Smooth muscle cell (in vitro differentiated cells): ENCODE results near the gene FBXW12. TPM values are rescaled to one million over a fixed set of nuclear protein-coding genes. Genes with fewer than 3 reads are reported as not detected.
"Not testable (repeated sequence)": the region's sequence is repeated elsewhere in the genome, so short reads cannot be mapped to it uniquely, and the experiment has no call there.

ENCODE experiments used
- DNase-seq: peaks from one replicate; lab custom pipeline; 2025; ENCODE audit not compliant: unreplicated experiment; lab: John Stamatoyannopoulos, UW
- H2AFZ ChIP-seq: fragments of 200-600 bp; sonication (generic); 2 replicates; pipeline ENCODE4 v1.6.0; 2016; ENCODE audit warnings: antibody characterized with exemption, low read depth, mild to moderate bottlenecking
- H3F3A ChIP-seq: fragments of 200-600 bp; sonication (generic); 2 replicates; pipeline ENCODE4 v1.6.0; 2017; ENCODE audit warnings: antibody characterized with exemption, low read depth
- H3K27ac ChIP-seq: fragments of 200-600 bp; sonication (generic); 2 replicates; pipeline ENCODE4 v1.5.1; 2016; ENCODE audit warnings: low read depth, mild to moderate bottlenecking
- H3K27me3 ChIP-seq: fragments of 200-600 bp; sonication (generic); 2 replicates; pipeline ENCODE4 v1.6.1; 2016; ENCODE audit warnings: low read depth, mild to moderate bottlenecking
- H3K36me3 ChIP-seq: fragments of 200-600 bp; sonication (generic); 2 replicates; pipeline ENCODE4 v1.5.1; 2016; ENCODE audit warnings: low read depth
- H3K4me1 ChIP-seq: fragments of 200-600 bp; sonication (generic); 2 replicates; pipeline ENCODE4 v1.5.1; 2016; ENCODE audit warnings: low read depth
- H3K4me2 ChIP-seq: fragments of 200-600 bp; sonication (generic); 2 replicates; pipeline ENCODE4 v1.6.0; 2016; ENCODE audit warnings: mild to moderate bottlenecking
- H3K4me3 ChIP-seq: fragments of 200-600 bp; sonication (generic); 2 replicates; pipeline ENCODE4 v1.5.1; 2016; ENCODE audit warnings: mild to moderate bottlenecking
- H3K79me2 ChIP-seq: fragments of 200-600 bp; sonication (generic); 2 replicates; pipeline ENCODE4 v1.6.0; 2016; ENCODE audit warnings: low read depth, mild to moderate bottlenecking
- H3K9ac ChIP-seq: fragments of 200-600 bp; sonication (generic); 2 replicates; pipeline ENCODE4 v1.6.0; 2016; ENCODE audit warnings: low read depth
- H3K9me3 ChIP-seq: fragments of 200-600 bp; sonication (generic); replicated peaks from 2 replicates; pipeline ENCODE4 v1.5.1; 2016; ENCODE audit warnings: low read depth
- H4K20me1 ChIP-seq: fragments of 200-600 bp; sonication (generic); 2 replicates; pipeline ENCODE4 v1.6.0; 2016; ENCODE audit warnings: low read depth
- WGBS: methylation state at CpG from one replicate; pipeline ENCODE4 v1.1.7; 2016; ENCODE audit warnings: low lambda C conversion rate; 5-methylcytosine and 5-hydroxymethylcytosine counted together
- polyA plus RNA-seq: library from polyadenylated mRNA; unstranded; fragments of >200 nt; fragmentation: Nextera tagmentation; extraction: Ambion mirVana; gene quantifications from 2 replicates; pipeline ENCODE4 v1.2.1, GENCODE V29; 2016
- total RNA-seq: library from RNA; depleted of rRNA; stranded (reverse); fragments of >200 nt; gene quantifications from 2 replicates; pipeline ENCODE4 v1.2.3, GENCODE V29; 2014
- TF ChIP-seq, protein P1 (sequence below): fragments of 200-600 bp; sonication (generic); IDR thresholded peaks from 2 replicates; pipeline ENCODE4 v1.5.1; 2017; ENCODE audit warnings: borderline replicate concordance, mild to moderate bottlenecking, antibody characterized with exemption; ENCODE audit not compliant: insufficient read depth, poor library complexity, severe bottlenecking

FBXW12 gene, protein sequence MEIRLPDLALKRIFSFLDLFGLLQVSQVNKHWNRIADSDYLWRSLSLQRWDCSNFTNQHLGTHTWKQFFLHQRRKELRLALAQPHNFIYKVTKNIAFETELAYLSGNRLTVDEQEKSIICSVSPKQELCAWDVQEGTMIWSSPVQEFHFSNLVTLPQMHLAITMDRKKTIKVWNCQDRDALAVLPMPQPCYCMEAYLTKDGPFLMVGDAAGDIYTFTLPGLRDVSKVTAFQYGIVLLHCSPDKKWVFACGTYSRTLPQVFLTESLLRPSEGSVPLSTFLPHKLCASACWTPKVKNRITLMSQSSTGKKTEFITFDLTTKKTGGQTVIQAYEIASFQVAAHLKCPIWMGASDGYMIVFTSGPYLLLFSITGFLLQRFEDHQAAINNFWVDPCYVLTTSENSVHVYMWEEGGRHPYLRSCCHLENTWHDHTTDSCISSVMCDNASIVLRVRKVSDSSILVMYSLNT
- not detected in 2 replicates for total RNA-seq
- polyA plus RNA-seq: 0.07 TPM in 1 of 2 replicates, not detected in the other

DNA sequence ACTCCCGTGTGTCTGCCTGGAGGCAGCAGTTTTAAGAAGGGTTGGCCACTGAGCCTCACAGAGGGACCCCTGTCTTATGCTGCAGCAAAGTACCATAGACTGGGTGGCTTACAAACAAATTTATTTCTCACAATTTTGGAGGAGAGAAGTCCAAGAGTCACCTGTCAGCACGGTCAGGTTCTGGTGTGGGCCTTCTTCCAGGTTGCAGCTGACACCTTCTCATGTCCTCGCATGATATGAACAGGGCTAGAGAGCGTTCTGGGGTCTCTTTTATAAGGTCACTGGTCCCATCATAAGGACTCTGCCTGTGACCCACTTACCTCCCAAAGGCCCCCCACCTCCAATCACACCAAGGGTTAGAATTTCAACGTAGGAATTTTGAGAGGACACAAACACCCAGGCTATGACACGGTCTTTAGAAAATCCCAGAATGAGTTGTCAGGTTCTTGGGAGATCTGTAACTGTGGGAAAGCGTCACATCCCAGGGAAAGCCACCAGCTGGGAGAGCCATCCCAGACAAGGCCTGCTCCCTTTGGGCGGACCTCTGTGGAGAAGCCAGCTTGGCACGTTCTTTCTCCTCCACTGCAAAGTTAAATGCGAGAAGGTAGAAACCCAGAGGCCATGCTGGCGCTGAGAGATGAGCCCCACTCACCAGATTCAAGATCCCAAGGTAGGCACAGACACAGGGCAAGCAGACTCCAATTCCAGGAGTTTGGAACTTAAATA is at the start of gene FBXW12:
Gene FBXW12, plus strand, starts transcription at position 569 of the 726 bp plus-strand sequence. CDS start 549 bp downstream, outside the sequence.
- H3K27ac ChIP-seq: no peak within 1 kb of the TSS
- no peak within 1 kb of the TSS for H3K4me2 ChIP-seq
- TF ChIP-seq, protein P1, sequence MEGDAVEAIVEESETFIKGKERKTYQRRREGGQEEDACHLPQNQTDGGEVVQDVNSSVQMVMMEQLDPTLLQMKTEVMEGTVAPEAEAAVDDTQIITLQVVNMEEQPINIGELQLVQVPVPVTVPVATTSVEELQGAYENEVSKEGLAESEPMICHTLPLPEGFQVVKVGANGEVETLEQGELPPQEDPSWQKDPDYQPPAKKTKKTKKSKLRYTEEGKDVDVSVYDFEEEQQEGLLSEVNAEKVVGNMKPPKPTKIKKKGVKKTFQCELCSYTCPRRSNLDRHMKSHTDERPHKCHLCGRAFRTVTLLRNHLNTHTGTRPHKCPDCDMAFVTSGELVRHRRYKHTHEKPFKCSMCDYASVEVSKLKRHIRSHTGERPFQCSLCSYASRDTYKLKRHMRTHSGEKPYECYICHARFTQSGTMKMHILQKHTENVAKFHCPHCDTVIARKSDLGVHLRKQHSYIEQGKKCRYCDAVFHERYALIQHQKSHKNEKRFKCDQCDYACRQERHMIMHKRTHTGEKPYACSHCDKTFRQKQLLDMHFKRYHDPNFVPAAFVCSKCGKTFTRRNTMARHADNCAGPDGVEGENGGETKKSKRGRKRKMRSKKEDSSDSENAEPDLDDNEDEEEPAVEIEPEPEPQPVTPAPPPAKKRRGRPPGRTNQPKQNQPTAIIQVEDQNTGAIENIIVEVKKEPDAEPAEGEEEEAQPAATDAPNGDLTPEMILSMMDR: no peak
- H3K27me3 ChIP-seq: no peaks in the 10 kb centered on the region
- no peaks in the 10 kb centered on the region for H4K20me1 ChIP-seq
- no peaks in the 10 kb centered on the region for H3K9me3 ChIP-seq
- H3K9ac ChIP-seq: no peak within 1 kb of the TSS
- no peaks in the 10 kb centered on the region for H3K79me2 ChIP-seq
- no peaks in the 10 kb centered on the region for H3K36me3 ChIP-seq
- peaks cover 8% of the 10 kb centered on the region for H3K4me1 ChIP-seq
- WGBS: 94% methylated on average over 11 of the region's 11 CpGs
- no peak for DNase-seq
- no peak within 1 kb of the TSS for H3K4me3 ChIP-seq
- H2AFZ ChIP-seq: no peak within 1 kb of the TSS
- no peaks in the 10 kb centered on the region for H3F3A ChIP-seq

DNA sequence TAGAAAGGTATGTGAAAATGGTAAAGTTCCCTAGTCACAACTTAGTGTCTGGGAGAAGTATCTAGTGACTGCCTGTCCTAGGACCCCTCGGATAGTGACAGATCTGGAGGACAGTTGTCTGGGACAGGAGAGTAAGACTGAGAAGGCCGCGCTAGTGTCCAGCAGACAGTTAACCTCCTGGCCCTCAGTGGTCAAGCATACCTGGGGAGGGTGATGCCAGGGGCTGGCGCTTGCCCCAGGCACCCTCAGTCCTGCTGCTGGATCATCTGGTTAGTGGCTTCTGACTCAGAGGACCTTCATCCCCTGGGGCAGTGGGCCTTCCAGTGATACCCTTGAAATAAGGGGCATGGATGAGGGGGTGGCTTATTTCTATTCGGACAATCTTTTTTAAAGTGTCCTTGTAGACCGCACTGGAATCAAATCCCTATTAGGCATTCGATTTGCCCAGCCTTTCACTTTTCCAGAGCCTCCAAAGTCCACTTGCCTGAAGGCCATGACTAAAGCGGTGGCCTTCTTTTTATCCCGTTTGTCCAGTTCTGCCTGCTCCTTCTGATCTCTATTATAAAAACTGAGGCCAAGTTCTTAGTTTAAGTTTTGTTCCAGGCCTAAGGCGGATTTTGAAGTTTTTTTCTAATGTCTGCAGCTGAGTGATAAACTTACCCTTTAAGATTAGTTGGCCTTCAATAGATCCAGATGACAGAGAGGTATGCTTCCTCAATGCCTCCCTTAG is 40.1 kb upstream of the FBXW12 start:
- not testable (repeated sequence) for H3F3A ChIP-seq, DNase-seq, H3K9me3 ChIP-seq, H2AFZ ChIP-seq, H3K36me3 ChIP-seq, H3K4me1 ChIP-seq, H3K9ac ChIP-seq, H3K4me2 ChIP-seq, H3K79me2 ChIP-seq, H4K20me1 ChIP-seq, H3K27ac ChIP-seq, H3K4me3 ChIP-seq, H3K27me3 ChIP-seq
- WGBS: 83% methylated on average over 10 of the region's 10 CpGs

DNA sequence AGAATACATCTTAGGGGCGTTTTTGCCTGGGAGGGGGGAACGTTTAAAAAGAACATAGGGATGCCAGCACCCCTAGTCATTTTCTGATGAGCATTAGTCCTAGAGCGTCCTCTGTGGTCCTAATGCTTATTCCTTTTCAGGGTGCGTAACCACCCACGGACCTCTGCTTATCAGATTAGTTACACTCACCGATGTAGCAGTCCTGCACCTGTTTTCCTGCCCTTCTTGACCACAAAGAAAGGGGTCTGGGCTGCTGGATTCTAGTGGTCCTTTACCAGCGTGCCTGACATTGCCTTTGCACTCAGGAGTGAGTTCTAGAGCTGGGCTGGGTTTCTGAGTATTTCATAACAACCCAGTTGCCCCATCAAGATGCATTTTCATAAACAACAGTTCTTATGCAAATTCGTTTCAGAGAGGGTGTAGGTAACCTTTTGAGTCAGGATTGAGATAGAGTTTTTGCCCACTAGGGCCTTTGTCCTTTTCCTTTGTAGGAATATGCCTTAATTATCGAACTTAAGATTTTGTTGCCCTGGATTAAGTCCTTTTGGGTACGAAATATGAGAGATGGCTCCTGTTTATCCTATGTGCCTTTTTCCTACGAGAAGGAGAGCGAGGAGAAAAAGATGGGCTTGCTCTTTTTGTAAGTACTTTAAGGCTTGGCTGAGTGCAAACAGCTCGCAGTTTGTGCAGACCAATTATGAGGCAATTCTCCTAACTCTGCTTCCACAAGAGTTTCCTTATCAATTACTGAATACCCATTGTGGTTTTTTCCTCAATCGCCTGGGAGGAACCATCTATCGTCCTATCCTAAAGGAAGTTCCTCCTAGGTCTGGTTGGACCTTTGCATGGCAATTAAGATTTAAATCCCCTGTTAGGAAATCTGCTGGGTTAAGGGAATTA is 38.4 kb upstream of the FBXW12 start, which contains the start of gene SPINK8:
Gene SPINK8, minus strand, starts transcription at position 316 of the 900 bp plus-strand sequence. CDS start 5,320 bp downstream, outside the sequence.
- H3K27me3 ChIP-seq, H3K9me3 ChIP-seq, H3K79me2 ChIP-seq, H3K36me3 ChIP-seq, H3K4me1 ChIP-seq, DNase-seq, H3K27ac ChIP-seq, H3K4me3 ChIP-seq, H4K20me1 ChIP-seq, H3K4me2 ChIP-seq, H2AFZ ChIP-seq, H3F3A ChIP-seq, H3K9ac ChIP-seq: not testable (repeated sequence)
- 77% methylated on average over 15 of the region's 15 CpGs for WGBS

DNA sequence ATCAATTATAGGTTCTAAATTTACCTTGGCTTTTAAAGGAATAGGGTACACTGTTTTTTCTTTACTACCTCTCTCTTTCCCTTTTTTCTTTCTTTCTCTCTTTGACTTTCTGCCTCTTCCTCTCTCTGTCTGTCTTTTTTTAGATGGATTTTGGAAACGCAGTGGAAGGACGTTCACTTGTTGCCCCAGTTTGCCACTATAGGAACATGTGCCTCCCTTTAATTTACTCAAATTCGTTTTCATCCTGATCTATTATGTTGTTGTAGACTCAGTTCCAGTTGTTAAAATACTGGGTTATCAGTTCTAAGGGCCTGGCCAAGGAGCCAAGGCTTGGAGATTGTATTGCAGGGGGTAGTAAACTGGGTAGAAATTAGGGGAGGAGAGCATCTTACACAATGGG is 37.4 kb upstream of the FBXW12 start:
- Histone ChIP-seq H3K9me3 (no peaks in the 10 kb centered on the region), H3K9ac (no peak overlapping the region), H3K36me3 (no peaks in the 10 kb centered on the region), H3K4me2 (no peak overlapping the region), H3K79me2 (no peaks in the 10 kb centered on the region), H3K27ac (no peak overlapping the region), H3K4me3 (no peak overlapping the region), H4K20me1 (no peaks in the 10 kb centered on the region), H3K27me3 (no peaks in the 10 kb centered on the region), H3K4me1 (no peaks in the 10 kb centered on the region), H3F3A (no peaks in the 10 kb centered on the region), H2AFZ (no peak overlapping the region)
- TF ChIP-seq, protein P1: no peak
- 87% methylated on average over 3 of the region's 3 CpGs for WGBS
- no peak for DNase-seq

DNA sequence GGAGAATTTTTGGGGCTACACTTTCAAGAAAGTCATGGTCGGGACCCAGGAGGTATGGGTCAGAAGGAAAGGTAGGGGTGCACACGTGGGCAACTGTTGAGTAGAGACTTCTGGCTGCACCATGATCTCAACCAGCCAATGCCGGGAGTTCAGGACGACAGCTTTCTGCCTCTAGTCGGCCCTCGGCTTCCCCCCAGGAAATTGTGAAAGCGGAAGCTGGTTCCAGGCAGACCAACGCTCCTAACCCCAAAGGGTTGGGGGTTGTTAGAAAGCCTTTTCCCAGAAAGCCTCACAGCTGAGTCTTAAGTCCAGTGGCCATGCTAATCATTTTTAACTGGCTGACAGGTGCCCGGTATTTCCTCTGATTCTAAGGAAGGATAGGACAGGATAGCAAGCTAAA is 36.7 kb upstream of the FBXW12 start:
- not testable (repeated sequence) for H3K36me3 ChIP-seq, H3K9ac ChIP-seq, H3K4me2 ChIP-seq, H3K4me1 ChIP-seq, H4K20me1 ChIP-seq, H3F3A ChIP-seq, H2AFZ ChIP-seq, H3K4me3 ChIP-seq, H3K9me3 ChIP-seq, H3K27me3 ChIP-seq, DNase-seq, H3K79me2 ChIP-seq, H3K27ac ChIP-seq
- WGBS: 88% methylated on average over 9 of the region's 9 CpGs

DNA sequence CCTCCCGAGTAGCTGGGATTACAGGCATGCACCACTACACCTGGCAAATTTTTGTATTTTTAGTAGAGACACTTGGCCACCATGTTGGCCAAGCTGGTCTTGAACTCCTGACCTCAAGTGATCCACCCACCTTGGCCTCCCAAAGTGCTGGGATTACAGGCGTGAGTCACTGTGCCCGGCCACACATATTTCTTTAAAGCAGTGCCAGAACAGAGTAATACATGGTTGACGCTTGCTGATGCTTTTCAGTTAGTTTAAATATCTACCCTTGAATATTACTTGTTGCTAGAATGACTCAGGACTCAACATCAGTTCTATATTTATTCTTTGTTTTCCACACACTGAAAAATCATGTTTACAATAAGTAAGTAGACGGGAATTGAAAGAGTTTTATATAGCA is 34.5 kb upstream of the FBXW12 start:
- not testable (repeated sequence) for H2AFZ ChIP-seq, H3K27ac ChIP-seq, H3K27me3 ChIP-seq, H3K4me3 ChIP-seq, H3K9me3 ChIP-seq, H3K4me2 ChIP-seq, H3F3A ChIP-seq, DNase-seq, H3K4me1 ChIP-seq, H4K20me1 ChIP-seq, H3K79me2 ChIP-seq, H3K36me3 ChIP-seq, H3K9ac ChIP-seq
- 84% methylated on average over 5 of the region's 5 CpGs for WGBS
